Kidney epithelial cell (primary cell): ENCODE data around the gene APC2. TPM values are rescaled to one million over a fixed set of nuclear protein-coding genes. Genes with fewer than 3 reads are reported as not detected.
A peak's percentile ranks its signal among the peaks of the same experiment; 100 is the strongest.

Experiments
- DNase-seq: peaks from one replicate; pipeline ENCODE4 v3.0.0-alpha.2; 2010; ENCODE audit warnings: low read depth
- H3K27me3 ChIP-seq: 2 replicates; pipeline ENCODE4 v1.6.0; 2011; ENCODE audit warnings: low read length; ENCODE audit not compliant: control insufficient read depth, insufficient read depth
- H3K36me3 ChIP-seq: 2 replicates; pipeline ENCODE4 v1.5.1; 2011; ENCODE audit warnings: low read length; ENCODE audit not compliant: control insufficient read depth, insufficient read depth
- H3K4me3 ChIP-seq: 2 replicates; pipeline ENCODE4 v1.5.1; 2011; ENCODE audit warnings: low read depth, mild to moderate bottlenecking, control low read depth, low read length
- CTCF ChIP-seq: IDR thresholded peaks from 2 replicates; pipeline ENCODE4 v1.5.1; 2011; ENCODE audit warnings: mild to moderate bottlenecking, moderate library complexity, low read length, control low read depth, inconsistent platforms; ENCODE audit not compliant: insufficient read depth, poor library complexity, severe bottlenecking
- total RNA-seq: library from RNA; depleted of rRNA; stranded (reverse); fragments of >200 nt; gene quantifications from 2 replicates; pipeline ENCODE4 v1.2.3, GENCODE V29; 2015

Gene APC2
- total RNA-seq, 1 donor from 2014 or later = not detected

DNA sequence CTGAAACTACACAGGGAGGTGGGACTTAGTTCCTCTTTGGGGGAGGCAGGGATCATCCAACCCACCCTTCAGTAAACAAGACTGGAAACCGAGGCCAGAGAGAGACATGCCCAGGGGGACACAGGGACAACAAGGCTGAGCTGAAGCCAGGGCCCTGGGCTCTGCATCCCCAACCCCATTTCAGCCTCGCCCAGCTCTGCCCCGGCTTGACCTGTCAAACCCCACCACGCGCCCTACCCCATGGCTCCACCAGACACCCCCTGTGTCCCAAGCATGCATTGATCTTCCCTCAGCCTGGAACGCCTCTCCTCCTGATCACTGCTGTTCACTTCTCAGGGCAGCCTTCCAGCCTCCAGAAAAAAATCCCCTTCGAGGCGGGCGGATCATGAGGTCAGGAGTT, 2.0 kb upstream of the APC2 start:
- Histone ChIP-seq H3K27me3 (peaks cover 73% of the 10 kb centered on the region), H3K4me3 (no peak overlapping the region), H3K36me3 (no peaks in the 10 kb centered on the region)
- DNase-seq = no peak
- no peak for TF ChIP-seq CTCF

DNA sequence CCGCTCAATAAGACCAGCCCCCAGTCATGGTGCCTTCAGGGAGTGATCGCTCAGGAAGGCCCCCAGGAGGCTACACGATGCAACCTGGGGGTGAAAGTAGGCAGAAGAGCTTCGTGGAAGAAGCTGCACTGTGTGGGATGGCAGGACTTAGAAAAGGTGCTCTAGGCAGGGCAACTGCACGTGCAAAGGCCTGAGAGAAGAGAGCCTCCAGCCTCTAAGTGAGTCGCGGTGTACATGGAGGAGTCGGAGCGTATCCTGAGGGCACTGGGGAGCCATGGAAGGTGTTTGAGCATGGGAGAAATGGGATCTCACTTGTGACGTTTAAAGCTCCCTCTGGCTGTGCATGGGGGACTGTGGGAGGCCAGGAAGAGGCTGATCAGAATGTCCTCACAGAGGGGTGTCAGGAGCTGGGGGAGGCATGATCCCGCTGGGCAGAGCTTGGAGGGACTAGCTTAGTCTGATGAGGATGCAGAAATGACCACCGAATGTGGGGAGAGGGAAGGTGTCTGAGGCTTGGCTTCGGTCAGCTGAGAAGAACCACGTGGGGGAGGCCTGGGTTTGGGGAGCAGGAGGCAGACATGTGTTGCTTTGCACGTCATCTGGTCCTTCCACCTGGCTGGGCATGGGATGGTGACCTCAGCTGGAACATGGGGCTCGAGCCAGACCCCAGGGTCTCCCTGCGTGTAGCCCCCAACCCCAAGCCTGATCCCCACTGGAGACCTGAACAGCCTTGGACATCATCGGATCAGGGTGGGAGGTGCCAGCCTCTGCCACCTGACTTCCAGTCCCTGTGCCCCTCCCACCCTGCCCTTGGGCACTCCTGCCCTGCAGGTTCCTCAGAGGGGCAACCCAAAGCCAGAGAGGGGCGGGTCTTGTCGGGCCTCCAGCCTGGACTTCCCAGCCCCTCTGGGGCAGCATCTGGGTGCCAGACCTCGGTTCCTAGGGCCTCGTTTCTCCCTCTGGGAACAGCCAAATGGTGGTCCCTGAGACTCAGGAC, 1.1 kb downstream of the APC2 start:
- no peak for TF ChIP-seq CTCF

DNA sequence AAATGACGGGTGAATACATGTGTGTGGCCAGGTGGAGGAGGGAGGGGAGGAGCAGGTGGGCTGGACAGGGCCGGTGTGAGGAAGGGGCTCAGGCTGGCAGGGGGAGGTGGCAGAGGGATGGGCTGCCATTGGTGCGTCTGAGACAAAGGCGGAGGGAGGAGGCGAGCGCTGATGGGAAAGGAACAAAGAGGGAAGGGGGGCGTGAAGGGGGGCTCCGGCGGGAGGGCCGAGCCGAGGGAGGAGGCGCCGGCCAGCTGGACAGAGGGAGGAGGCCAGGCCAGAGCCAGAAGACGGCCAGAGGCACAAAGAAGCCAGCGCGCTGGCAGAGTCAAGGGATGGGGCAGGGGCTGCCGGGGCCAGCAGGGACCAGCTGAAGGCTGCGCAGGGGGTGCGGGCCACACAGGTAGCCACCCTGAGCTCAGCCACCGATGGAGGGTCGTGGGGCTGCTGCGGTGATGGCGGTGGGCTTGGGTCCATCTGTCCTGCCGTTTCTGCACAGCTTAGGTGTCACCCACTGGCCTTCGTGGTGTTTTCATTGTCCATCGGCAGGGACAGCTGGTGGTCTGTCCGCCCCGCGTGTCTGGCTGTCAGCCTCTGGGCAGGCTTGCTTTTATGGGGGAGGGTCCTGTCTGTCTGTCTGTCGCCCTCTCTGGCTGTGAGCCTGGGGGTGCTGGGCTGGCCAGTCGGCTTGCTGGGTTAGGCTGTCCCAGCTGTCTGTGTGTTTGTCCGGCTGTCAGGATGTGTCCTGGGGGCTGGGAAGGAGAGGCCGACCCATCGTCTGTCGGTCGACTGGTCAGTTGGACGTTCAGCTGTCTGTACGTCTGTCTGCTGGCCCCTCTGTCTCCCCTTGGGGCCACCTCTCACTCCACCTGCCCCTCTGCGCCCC, 2.2 kb downstream of the APC2 start:
- peaks cover 89% of the 10 kb centered on the region for H3K27me3 ChIP-seq
- H3K4me3 ChIP-seq = no peak overlapping the region
- no peak for TF ChIP-seq CTCF
- no peaks in the 10 kb centered on the region for H3K36me3 ChIP-seq
- DNase-seq = no peak

More for the DNA sequence above, 1.1 kb downstream of the APC2 start:
- Histone ChIP-seq H3K4me3 (no peak overlapping the region), H3K27me3 (peaks cover 89% of the 10 kb centered on the region), H3K36me3 (no peaks in the 10 kb centered on the region)
- no peak for DNase-seq

- no peak for TF ChIP-seq CTCF
- H3K27me3 ChIP-seq = peaks cover 88% of the 10 kb centered on the region
- no peaks in the 10 kb centered on the region for H3K36me3 ChIP-seq
- no peak overlapping the region for H3K4me3 ChIP-seq
- no peak for DNase-seq
Measured at GRCh38 chr19:1452802-1453524, 3.0 kb downstream of the APC2 start.

DNA sequence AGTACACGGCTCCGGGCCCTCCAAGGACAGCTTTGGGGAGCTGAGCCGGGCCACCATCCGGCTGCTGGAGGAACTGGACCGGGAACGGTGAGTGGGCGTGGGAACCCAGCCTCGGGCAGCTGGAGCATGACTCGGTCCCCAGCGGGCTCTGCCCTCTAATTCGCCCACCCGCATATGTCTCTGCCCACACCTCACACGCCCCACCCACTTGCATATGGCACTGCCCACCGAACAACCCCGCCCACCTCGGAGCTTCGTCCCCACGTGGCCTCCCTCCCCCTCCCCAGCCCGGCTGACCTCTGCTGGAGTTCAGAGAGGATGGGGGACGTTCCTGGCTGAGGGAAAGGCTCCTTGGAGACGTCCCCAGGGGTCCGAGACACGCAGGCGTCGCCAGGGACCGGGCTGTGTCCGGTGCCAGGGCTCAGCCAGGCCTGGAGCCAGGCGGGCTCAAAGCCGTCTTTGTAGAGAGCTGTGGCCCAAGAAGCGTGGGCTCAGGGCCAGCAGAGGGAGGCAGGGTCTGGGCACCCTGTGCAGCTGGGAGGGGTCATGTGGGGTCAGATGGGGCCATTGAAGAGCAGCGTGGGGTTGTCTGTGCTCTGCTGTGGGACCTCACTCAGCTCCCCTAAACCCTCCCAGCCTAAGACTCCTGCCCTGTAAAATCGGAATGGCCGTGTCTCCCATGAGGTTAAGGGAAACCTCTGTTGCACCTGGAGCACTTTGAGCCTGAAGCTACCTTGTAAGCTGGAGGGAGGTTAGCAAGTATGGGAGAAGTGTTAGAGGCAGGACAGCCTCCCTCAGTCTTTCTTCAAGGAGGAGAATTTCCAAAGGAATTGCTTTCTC, 3.8 kb downstream of the APC2 start:
- Histone ChIP-seq H3K27me3 (peaks cover 87% of the 10 kb centered on the region), H3K4me3 (no peak overlapping the region), H3K36me3 (no peaks in the 10 kb centered on the region)
- TF ChIP-seq CTCF = peak; percentile 10
- DNase-seq = no peak
